ENCODE measurements around the gene EFNA2.
A peak's percentile ranks its signal among the peaks of the same experiment; 100 is the strongest.

GRCh38 chr19:1284979-1285736 lies 515 bp upstream of the EFNA2 start:
- TF ChIP-seq POLR2AphosphoS5 (IDR thresholded peaks at IDR 0.05; ENCODE audit: low read depth, low read length): no peak
- TF ChIP-seq CTCF (IDR thresholded peaks at IDR 0.05): peak; percentile 7; the same call in 1 of the 2 replicates

All from SK-N-SH (cell line).